Measurements from ENCODE around the gene GALNT10.
"Not testable (repeated sequence)": the region's sequence is repeated elsewhere in the genome, so short reads cannot be mapped to it uniquely, and the experiment has no call there.

Gene GALNT10, protein sequence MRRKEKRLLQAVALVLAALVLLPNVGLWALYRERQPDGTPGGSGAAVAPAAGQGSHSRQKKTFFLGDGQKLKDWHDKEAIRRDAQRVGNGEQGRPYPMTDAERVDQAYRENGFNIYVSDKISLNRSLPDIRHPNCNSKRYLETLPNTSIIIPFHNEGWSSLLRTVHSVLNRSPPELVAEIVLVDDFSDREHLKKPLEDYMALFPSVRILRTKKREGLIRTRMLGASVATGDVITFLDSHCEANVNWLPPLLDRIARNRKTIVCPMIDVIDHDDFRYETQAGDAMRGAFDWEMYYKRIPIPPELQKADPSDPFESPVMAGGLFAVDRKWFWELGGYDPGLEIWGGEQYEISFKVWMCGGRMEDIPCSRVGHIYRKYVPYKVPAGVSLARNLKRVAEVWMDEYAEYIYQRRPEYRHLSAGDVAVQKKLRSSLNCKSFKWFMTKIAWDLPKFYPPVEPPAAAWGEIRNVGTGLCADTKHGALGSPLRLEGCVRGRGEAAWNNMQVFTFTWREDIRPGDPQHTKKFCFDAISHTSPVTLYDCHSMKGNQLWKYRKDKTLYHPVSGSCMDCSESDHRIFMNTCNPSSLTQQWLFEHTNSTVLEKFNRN

DNA sequence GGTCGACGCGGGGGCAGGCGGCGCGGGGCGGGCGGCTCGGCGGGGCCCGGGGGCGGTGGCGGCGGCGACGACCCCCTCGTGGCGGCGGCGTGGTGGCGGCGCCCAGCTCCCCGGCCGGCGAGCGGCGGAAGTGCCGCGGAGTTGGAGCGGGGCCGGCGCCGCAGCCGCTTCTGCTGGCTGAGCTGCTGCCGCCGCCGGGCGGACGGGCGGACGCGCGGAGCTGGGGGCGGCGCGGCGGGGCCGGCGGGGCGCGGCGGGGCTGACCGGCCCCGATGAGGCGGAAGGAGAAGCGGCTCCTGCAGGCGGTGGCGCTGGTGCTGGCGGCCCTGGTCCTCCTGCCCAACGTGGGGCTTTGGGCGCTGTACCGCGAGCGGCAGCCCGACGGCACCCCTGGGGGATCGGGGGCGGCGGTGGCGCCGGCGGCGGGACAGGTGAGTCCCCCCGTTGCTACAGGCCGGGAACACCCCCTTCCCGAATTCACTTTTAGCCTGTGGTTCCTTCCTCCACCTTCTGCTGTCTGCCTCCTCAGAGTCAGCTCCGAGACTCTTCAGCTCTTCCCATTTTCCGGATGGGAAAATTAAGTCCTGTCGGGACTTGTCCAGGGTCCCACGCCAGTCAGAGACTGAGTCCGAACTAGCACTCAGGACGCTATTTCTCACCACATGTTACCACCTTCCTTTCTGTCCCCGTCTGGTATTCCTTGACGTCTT lies at the start of gene GALNT10:
Gene GALNT10 (plus strand): TSS at position 139 of the 710 bp plus-strand sequence. CDS start 134 bp downstream, at position 273.
- peak; percentile 85 for DNase-seq (ENCODE audit: low spot score)

DNA sequence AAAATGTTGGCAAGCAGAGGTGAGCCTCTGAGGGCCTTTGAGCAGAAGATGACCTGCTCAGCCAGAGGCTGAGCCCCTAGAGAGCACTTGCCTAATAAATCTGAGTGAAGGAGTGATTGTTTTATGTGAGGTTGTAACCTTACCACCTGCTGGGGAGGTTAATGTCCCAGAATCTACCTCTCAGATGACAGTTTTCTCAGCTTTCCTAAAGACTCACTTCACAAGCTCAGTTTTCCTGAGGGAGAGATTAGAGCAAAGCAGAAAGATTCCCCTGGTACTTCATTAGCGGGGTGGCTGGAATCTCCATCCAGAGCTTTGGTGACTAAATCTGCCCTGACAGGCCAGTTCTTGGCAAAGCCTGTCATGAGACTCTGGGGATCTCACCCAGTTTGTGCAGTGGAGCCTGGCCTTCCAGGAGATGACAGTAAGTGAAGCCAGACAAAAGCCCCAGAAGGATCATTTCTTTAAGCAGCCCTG lies 48.8 kb upstream of the GALNT10 start:
- DNase-seq (ENCODE audit: low spot score): no peak

DNA sequence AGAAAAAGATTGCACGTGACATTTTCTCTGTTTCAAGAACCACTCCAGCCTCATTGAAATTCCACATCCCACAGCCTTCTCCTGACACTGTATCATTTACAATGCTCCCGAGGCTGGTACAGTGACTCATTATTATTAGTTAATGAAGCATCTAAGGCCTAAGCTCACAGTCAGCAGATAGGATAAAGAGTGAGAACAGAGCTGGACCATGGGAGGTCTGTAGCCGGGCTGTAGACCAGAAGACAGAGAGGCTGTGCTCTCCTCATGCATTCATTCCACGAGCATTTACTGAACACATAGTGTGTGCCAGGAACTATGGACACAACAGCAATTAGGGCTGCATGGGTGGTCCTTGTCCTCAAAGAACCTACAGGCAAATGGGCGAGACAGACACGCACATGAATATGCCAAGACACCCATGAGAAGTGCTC lies 47.3 kb upstream of the GALNT10 start:
- DNase-seq (ENCODE audit: low spot score): no peak

DNA sequence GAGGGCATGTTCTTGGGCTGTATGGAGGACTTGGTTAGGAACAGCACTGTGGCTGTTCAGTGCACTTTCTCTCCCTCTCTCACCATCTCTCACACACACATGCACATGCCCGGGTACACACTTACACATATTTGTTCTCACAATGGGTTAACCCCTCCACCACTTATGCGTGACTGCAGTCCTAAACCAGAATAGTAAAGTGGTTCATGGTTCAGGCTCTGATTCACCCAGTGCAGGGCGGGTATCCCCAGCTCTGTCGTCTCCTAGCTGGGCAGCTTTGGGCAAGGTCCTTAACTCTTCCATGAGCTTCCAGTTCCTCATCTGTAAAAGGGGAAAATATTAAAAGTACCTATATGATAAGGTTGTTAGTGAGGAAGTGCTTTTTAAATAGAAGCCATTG lies 45.3 kb upstream of the GALNT10 start:
- no peak for DNase-seq (ENCODE audit: low spot score)

DNA sequence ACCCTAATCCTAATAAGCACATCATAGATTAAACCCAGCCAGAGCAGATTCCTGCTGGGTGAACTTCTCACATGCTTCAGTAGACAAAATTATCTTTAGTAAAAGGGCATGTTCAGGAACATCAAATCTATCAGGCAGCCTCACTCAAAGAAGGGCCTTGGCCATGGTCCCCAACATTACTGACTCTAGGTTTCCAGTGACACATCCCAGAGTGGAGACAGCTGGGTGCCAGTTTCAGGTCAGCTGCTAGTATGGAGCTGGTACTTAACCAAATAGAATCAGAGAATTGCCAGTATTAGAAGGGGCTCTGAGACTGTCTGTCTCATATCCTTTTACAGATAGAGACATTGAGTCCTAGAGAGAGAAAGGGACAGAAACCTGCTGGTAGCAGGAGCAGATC lies 44.1 kb upstream of the GALNT10 start:
- no peak for DNase-seq (ENCODE audit: low spot score)

DNA sequence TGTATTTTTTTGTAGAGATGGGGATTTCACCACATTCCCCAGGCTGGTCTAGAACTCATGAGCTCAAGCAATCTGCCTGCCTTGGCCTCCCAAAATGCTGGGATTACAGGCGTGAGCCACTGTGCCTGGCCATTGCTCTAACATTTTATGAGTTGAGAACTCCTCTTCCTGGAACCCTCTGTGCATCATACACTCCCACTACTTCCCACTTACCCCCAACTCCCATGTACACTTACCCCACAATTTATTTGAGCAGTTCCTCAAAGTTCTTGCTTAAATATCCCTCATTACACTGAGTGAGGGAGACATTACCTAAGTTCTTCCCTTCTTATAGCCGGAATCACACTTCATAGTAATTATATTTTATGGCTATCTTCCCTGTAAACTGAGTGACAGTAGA lies 42.9 kb upstream of the GALNT10 start:
- DNase-seq (ENCODE audit: low spot score): no peak

DNA sequence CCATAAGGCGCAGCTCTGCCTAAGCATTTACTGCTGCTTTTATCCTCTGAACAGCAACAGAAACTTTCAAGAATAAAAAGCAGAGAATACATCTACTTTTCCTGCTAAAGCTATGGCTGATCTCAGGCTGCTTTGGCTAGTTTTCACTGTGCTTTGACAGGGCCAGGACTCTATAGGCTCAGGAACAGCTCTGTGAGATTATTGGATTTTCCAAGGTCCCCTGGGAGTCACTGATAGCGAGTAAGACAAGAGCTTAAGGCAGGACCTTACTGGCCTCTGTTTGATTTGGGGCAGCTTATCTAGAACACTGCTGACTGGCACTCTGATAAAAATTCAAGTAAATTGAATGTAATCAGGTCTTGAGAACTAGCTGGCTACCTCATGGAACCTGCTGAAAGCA lies 40.1 kb upstream of the GALNT10 start:
- not testable (repeated sequence) for DNase-seq (ENCODE audit: low spot score)

DNA sequence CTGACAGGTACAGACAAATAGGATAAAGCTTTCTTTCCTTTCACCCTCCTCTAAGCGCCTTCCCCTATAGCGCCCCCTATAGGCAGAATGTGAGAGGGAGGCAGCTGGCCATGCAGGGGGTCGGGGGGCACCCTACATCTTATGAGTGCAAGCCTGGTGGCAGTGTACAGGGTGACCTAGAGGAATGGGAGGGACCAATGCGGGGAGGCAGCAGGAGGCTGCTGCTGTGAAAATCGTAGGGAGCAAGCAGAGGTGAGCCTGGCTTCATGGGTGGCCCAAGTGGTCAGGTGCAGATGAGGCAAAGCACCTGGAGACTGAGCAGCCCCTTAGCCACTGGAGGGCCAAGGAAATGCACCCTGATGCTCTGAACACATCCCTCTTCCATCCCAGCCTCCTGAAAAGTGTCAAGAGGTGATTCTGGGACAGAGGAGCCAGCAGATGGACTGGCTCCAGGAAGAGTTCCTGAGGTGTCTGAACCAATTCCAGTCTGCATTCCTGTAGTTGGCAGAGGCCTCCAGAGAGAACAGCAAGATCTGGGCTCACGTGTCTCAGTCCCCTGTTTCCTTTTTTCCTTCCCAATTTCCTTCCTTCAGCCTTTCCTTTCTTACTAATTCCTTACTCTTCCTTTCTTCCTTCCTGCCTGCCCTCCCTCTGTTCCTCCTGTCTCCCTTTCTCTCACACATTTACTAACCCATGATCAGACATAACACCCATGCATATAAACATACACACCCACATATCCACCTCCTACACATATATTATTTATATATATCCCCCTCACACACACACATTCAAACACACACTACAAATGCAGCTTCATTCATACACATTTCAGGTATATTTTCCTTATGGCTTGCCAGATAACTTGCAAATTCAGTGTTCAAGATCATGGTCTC lies 32.8 kb upstream of the GALNT10 start:
- no peak for DNase-seq (ENCODE audit: low spot score)

DNA sequence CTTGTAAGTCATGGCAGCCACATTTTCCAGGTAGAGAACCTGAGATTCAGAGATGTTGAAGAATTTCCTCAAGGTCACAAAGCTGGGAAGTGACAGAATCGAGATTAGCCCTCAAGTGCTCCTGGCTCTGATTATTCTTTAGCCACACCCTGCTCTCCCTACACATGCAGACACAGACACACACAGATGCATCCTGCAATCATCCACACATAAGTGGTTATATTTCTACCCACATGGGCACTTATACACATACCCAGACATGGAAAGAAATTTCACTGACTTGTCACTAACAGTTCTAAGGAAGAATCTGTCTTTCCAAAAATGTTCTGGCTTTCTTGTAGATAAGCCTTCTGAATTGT lies 32.2 kb upstream of the GALNT10 start:
- DNase-seq (ENCODE audit: low spot score): no peak

DNA sequence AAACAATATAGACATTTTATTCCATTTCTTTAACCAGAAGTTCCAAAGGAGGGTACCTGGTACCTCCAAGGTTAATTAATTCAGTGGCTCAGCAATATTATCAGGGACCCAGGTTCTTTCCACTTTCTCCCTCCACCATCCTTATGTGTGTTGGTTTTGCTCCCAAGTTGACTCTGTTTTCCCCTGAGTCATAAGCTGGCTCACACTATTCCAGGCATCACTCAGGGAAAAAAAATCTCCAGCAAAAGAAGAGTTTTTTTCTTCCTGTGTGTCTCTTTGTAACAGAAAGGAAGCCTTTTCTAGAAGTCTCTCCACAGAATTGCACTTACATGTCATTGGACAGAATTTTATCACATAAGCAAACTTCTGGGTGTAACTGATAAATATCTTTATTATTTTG lies 31.2 kb upstream of the GALNT10 start:
- no peak for DNase-seq (ENCODE audit: low spot score)

DNA sequence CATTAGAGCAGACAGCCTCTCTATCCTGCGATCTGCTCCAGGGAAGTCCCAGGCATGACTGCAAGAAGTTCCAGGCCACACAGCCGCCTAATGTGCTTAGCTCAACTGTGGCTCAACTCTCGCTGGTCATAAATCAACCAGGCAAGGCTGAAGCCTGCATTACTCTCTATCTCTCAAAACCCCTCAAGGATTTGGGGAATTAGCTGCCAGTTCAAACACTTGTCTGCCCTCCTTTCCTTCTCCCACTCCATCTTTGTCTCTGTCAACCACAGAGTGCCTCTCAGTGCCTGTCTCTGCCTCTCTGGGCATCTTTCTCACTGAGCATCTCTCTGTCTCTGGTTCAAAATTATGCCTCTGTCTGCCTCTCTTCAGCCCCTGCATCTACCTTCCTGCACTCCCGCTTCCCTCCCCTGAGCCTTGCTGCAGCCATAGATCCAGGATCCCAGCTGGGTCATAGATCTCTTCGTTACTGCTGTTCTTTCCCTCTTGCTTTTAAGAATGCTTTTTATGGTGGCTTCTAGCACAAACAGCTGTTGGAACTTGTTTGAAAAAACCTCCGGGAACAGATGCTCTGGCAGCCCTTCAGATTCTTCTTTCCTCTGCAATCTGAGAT lies 27.9 kb upstream of the GALNT10 start:
- no peak for DNase-seq (ENCODE audit: low spot score)

DNA sequence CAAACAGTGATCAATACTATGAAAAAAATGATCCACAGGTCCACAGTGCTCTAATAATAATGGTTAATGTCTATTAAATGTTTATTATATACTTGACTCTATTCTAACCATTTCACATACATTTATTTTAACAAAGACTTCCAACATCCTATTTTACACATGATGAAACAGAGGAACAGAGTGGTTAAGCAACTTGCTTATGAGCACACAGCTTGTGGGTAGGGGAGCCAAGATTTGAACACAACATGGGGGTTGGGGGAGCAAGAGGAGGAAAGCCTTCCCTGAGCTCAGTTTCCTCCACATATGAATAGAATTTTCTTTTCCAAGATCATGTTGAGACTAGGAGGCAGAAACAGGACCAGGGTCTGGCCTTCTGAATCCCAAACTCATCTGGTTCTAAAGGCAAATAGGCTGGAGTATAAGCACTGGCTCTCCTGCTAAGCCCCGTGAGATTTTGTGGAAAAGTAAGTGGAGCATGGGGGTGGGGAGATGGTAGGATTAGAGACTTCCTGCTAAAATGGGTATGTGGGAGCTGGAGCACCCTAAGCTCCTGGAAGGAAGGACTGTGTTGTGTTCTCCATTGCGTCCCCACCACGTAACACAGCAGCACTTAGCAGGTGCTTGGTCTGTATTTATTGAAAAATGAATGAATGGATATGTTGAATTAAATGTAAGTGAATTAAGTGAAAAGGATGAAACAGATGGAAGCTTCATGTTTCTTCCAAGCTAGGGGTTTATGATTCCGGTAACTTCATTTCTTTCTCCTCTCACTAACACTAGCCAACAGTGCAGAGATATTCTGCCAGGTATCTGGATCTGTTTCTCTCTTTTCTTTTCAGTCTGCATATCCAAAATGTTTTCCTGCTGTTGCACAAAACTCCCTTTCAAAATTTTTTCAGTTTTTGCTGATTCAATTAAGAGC lies 26.9 kb upstream of the GALNT10 start:
- DNase-seq (ENCODE audit: low spot score): no peak

DNA sequence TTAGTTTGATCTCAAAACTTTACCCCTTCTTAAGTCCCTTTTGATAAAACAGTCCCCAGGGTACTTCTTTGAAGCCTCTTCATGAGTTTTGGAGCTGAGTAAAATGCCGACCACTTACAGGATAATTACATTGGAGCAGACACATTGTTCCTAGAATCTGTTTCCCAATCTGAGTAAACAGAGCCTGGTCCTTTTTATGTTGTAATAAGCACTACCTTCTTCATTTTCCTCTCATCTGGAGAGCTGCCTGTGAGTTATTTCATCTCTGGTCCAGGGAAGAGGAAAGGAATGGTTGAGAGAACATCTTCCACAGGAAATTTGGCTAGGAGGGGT lies 26.3 kb upstream of the GALNT10 start:
- DNase-seq (ENCODE audit: low spot score): no peak

DNA sequence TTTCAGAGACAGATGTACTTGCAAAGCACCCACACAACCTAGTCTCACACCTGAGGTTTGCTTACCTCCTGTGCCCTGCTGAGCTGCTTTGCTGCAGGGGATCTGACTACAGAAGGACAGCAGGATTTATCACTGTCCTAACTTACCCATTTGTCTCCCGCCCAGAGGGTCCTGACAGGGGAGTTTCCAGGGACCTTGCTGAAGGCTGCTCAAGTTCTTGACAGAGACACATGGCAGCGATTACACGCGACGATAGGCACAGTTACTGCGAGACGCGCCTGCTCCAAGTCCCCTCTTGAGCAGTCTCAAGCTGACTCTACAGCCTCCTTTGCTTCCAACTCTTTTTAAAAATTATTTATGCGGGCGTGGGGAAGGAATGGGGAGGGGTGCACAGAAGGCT lies 24.6 kb upstream of the GALNT10 start:
- DNase-seq (ENCODE audit: low spot score): no peak

DNA sequence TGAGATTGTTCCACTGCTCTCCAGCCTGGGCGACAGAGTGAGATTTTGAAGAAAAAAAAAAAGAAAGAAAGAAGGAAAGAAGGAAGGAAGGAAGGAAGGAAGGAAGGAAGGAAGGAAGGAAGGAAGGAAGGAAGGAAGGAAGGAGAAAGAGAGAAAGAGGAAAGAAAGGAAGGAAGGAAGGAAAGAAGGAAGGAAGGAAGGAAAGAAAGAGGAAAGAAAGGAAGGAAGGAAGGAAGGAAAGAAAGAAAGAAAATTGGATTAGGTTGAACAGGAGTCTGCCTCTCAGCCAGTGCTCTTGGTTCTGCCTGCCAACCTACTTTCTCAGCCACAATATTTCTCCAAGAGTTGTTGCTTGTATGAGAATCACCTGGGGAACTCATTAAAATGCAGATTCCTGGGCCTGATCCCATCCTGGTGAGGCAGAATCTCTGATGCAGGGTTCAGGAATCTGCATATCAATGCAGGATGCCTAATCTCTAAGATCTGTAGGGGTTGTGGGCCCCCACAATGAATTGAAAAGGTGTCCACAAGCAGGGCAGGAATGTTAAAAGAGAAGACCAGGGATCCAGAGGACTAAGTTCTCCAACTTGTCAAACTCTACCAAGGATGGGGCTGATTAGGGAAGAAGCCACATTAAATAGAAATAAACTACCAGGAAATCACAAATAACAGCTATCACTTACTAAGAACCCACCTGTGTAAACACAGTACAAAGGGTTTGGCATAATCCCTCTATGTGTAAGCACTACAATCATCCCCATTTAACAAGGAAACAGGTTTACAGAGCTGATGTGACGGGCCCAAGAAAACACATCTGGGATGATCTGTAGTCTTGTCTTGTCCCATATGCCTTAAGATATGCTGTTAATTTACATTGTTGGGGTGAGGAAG lies 23.4 kb upstream of the GALNT10 start:
- DNase-seq (ENCODE audit: low spot score): no peak

DNA sequence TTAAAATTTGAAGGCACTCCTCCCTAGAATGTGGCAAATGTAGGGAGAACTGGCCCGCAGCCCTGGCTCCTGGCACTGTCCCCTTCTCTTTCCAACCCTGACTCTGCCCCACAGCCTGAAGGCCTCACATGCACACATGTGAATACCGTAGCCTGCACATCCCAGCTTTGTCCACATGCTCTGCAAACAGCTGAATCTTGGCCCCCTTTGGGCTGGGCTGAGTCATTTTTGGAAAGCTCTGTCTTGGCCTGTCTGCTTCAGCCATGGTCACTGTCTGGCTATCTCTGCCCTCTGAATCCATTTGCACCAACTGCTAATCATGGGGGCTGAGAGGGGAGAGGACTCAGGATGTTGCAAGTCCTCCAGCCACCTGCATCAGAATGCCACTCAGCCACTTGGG lies 22.1 kb upstream of the GALNT10 start:
- no peak for DNase-seq (ENCODE audit: low spot score)

DNA sequence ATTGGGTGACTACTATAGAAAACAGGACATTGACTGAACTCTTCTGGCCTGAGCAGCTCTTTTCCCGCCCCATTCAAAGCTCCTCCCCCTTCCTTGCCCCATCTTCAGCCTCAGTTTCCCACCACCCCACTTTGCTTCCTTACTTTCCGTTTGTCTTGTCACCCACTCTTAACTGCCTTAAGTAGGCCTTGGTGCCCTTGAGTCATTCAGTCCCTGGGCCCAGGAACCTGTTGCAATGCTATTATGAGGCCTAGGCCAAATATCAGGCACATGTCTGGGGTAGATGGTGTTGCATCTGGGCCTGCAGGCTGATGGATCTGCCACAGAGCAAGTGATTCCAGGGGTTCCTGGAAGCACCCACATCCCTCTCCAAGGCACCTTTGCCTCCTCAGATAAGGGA lies 17.7 kb upstream of the GALNT10 start:
- no peak for DNase-seq (ENCODE audit: low spot score)

DNA sequence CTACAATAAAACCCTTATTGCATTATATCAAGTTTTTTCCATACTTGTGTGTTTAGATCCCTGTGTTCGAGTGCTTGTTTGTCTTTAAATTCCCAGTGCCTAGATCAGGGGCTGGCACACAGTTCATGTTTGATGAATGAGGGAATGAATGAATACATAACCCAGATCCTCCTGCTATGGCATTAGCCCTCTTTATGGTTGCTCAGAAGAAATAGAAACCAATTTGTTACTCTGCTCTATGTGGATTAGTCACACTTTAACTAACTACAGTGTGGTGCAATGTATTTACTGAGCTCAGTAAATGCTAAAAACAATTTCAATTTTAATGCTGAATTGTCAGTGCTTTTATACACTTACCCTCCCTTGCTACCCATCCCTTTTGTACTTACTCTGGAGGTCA lies 16.4 kb upstream of the GALNT10 start:
- no peak for DNase-seq (ENCODE audit: low spot score)

DNA sequence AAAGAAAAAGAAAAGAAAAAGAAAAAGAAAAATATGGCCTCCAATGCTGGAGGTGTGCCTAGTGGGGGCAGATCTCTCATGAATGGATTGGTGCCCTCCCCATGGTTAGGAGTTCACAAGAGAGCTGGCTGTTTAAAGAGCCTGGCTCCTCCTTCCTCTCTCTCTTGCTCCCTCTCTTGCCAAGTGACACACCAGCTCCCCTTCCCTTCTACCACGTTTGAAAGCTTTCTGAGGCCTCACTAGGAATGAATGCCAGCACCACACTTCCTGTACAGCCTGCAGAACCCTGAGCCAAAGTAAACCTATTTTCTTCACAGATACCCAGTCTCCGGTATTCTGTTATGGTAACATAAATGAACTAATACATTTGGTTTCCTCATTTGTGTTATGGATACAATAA lies 14.4 kb upstream of the GALNT10 start:
- DNase-seq (ENCODE audit: low spot score): no peak

DNA sequence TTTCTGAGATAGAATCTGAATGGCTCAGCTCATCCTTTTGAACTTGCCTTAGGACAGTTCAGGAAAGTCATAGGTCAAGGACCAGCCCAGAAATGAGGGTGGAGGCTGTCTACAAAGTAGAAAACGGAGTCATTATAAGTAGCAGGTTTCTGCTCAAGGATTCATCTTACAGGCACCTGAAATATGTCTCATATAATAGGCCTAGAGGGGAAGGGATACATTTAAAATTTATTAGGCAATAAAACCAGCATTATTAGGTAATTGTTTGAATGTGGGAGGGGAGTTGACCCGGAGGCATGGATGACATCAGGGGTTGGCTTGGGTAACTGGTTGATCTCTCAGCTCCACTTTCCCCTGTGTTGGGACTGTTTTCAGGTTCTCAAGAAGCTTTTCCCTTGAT lies 11.9 kb upstream of the GALNT10 start:
- DNase-seq (ENCODE audit: low spot score): no peak
